HCT116 (cell line): ENCODE measurements around the gene SLC23A1. TPM values are rescaled to one million over a fixed set of nuclear protein-coding genes. Genes with fewer than 3 reads are reported as not detected.

Source experiments
- ATAC-seq: fragments of 200-7000 bp; cut with Tn5 transposase; 2 replicates; pipeline ENCODE4 v1.9.1; 2020; ENCODE audit warnings: mild to moderate bottlenecking, moderate library complexity
- BruUV-seq: library from RNA; stranded (reverse); fragments of 400-500 nt; replicated peaks from 2 replicates; lab custom pipeline; 2021; lab: Mats Ljungman, UMichigan
- CTCF ChIA-PET: fragments of 300-600 bp; sonication (Branson Sonifier 250); formaldehyde crosslinking; loops from one replicate; lab custom pipeline; 2021; ENCODE audit warnings: antibody characterized with exemption; lab: Charles Lee
- POLR2A ChIA-PET: fragments of 300-600, 350-600 bp; sonication (Branson Sonifier 250); formaldehyde crosslinking; loops from one replicate; lab custom pipeline; 2021; ENCODE audit warnings: antibody characterized with exemption; lab: Charles Lee
- RAD21 ChIA-PET, 2 experiments: fragments of 300-600 bp; sonication (Branson Sonifier 250); formaldehyde crosslinking; loops; one replicate each; lab custom pipeline; 2023; ENCODE audit warnings: low total read pairs in 2 of 2; ENCODE audit not compliant: uncharacterized antibody in 2 of 2, unreplicated experiment in 2 of 2, low non-redundant PET in 1 of 2; lab: Charles Lee
- DNase-seq: peaks from one replicate; pipeline ENCODE4 v3.0.0-alpha.2; 2010; ENCODE audit warnings: low read depth, low spot score
- H2AFZ ChIP-seq: fragments of 200-600 bp; shearing (Covaris generic), sonication (generic); 2 replicates; pipeline ENCODE4 v1.6.1; 2017; ENCODE audit warnings: low read depth, mixed run types, mixed read lengths, antibody characterized with exemption, low read length; ENCODE audit not compliant: poor library complexity, severe bottlenecking
- H3K27ac ChIP-seq: 2 replicates; pipeline ENCODE4 v1.5.1; 2012; ENCODE audit warnings: low read depth, low read length
- H3K27me3 ChIP-seq: fragments of 200-600 bp; sonication (generic); 2 replicates; pipeline ENCODE4 v1.6.1; 2016; ENCODE audit warnings: mixed run types, low read length, mixed read lengths; ENCODE audit not compliant: insufficient read depth
- H3K36me3 ChIP-seq, 2 experiments: fragments of 200-500 bp in 1 of 2; fragments of 200-600 bp in 1 of 2; sonication (Bioruptor generic) in 1 of 2; sonication (generic) in 1 of 2; 2 replicates each; pipeline versions ENCODE4 v1.5.1 to v1.6.1; 2014 to 2016; ENCODE audit warnings: low read length in 2 of 2, inconsistent platforms in 1 of 2, mixed read lengths in 1 of 2, mixed run types in 1 of 2; ENCODE audit not compliant: insufficient read depth in 2 of 2, control insufficient read depth in 1 of 2
- H3K4me1 ChIP-seq, 2 experiments: fragments of 200-600 bp in 1 of 2; sonication (generic) in 1 of 2; 2 replicates each; pipeline versions ENCODE4 v1.5.1 to v1.6.1; 2012 to 2017; ENCODE audit warnings: low read length in 2 of 2, inconsistent platforms in 1 of 2, mild to moderate bottlenecking in 1 of 2, mixed read lengths in 1 of 2, mixed run types in 1 of 2, moderate library complexity in 1 of 2; ENCODE audit not compliant: insufficient read depth in 2 of 2, control insufficient read depth in 1 of 2
- H3K4me2 ChIP-seq: fragments of 200-600 bp; sonication (generic); 2 replicates; pipeline ENCODE4 v1.6.1; 2017; ENCODE audit warnings: mixed run types, low read length, mixed read lengths
- H3K4me3 ChIP-seq, 2 experiments: fragments of 200-600 bp in 1 of 2; sonication (generic) in 1 of 2; replicated peaks in 1 of 2; 2 replicates each; pipeline ENCODE4 v1.5.1; 2011 to 2016; ENCODE audit warnings: low read length in 2 of 2, control low read depth in 1 of 2, low read depth in 1 of 2, mild to moderate bottlenecking in 1 of 2, mixed read lengths in 1 of 2, mixed run types in 1 of 2
- H3K79me2 ChIP-seq: fragments of 200-600 bp; sonication (generic); 2 replicates; pipeline ENCODE4 v1.6.1; 2017; ENCODE audit warnings: mild to moderate bottlenecking, mixed run types, low read length, moderate library complexity, mixed read lengths; ENCODE audit not compliant: insufficient read depth
- H3K9ac ChIP-seq: fragments of 200-600 bp; sonication (generic); 2 replicates; pipeline ENCODE4 v1.6.1; 2016; ENCODE audit warnings: low read length, mixed read lengths
- H3K9me2 ChIP-seq: fragments of 200-600 bp; sonication (generic), shearing (Covaris generic); 2 replicates; pipeline ENCODE4 v1.6.1; 2017; ENCODE audit warnings: mixed run types, mild to moderate bottlenecking, moderate library complexity; ENCODE audit not compliant: insufficient read depth
- H3K9me3 ChIP-seq, 2 experiments: fragments of 200-500 bp in 1 of 2; fragments of 200-600 bp in 1 of 2; sonication (Bioruptor generic) in 1 of 2; sonication (generic) in 1 of 2; 2 replicates each; pipeline ENCODE4 v1.6.1; 2014 to 2017; ENCODE audit warnings: low read length in 2 of 2, mixed read lengths in 2 of 2, inconsistent platforms in 1 of 2, low read depth in 1 of 2, mild to moderate bottlenecking in 1 of 2, mixed run types in 1 of 2, moderate library complexity in 1 of 2; ENCODE audit not compliant: control insufficient read depth in 1 of 2, insufficient read depth in 1 of 2
- H4K20me1 ChIP-seq: fragments of 200-600 bp; sonication (generic), shearing (Covaris generic); 2 replicates; pipeline ENCODE4 v1.6.1; 2017; ENCODE audit warnings: mixed run types, mild to moderate bottlenecking, moderate library complexity; ENCODE audit not compliant: insufficient read depth
- CBX3 ChIP-seq: IDR thresholded peaks from 2 replicates; pipeline ENCODE4 v1.6.1; 2012; ENCODE audit warnings: low read depth
- CTCF ChIP-seq, 3 experiments: fragments of 200-600 bp in 1 of 3; sonication (generic) in 1 of 3; IDR thresholded peaks in 2 of 3; conservative IDR thresholded peaks in 1 of 3; 2 replicates each; pipeline ENCODE4 v1.5.1; 2012 to 2017; ENCODE audit warnings: low read depth in 2 of 3, low read length in 2 of 3, antibody characterized with exemption in 1 of 3, borderline replicate concordance in 1 of 3, control low read depth in 1 of 3, mild to moderate bottlenecking in 1 of 3, mixed read lengths in 1 of 3, mixed run types in 1 of 3, moderate library complexity in 1 of 3; ENCODE audit not compliant: insufficient read depth in 1 of 3
- EZH2 ChIP-seq: fragments of 200-600 bp; sonication (generic); IDR thresholded peaks from 2 replicates; pipeline ENCODE4 v1.6.1; 2017; ENCODE audit warnings: antibody characterized with exemption, mixed run types
- MAX ChIP-seq: IDR thresholded peaks from 2 replicates; pipeline ENCODE4 v1.6.1; 2012
- POLR2AphosphoS5 ChIP-seq: IDR thresholded peaks from 2 replicates; pipeline ENCODE4 v1.6.1; 2011; ENCODE audit warnings: mild to moderate bottlenecking, low read depth, low read length, moderate library complexity
- REST ChIP-seq: IDR thresholded peaks from 2 replicates; pipeline ENCODE4 v1.6.1; 2012; ENCODE audit warnings: low read depth
- SP1 ChIP-seq: IDR thresholded peaks from 2 replicates; pipeline ENCODE4 v1.6.1; 2012; ENCODE audit warnings: low read depth
- TCF7L2 ChIP-seq: IDR thresholded peaks from 2 replicates; pipeline ENCODE4 v1.7.0; 2011; ENCODE audit warnings: borderline replicate concordance, inconsistent platforms; ENCODE audit not compliant: insufficient read depth, insufficient read length; ENCODE audit errors: extremely low read depth
- ZBTB33 ChIP-seq: IDR thresholded peaks from 2 replicates; pipeline ENCODE4 v1.6.1; 2011; ENCODE audit warnings: mild to moderate bottlenecking, low read length, moderate library complexity; ENCODE audit not compliant: insufficient replicate concordance; ENCODE audit errors: extremely low read depth
- ZFX ChIP-seq: fragments of 450-650 bp; IDR thresholded peaks from 2 replicates; pipeline ENCODE4 v1.6.1; 2017
- ZNF274 ChIP-seq: fragments of 200-500 bp; sonication (Bioruptor generic); IDR thresholded peaks from 2 replicates; pipeline ENCODE4 v1.6.1; 2014; ENCODE audit warnings: mild to moderate bottlenecking, low read depth, low read length, inconsistent platforms
- intact Hi-C: fragments of 100-400 bp; cut with micrococcal nuclease; formaldehyde crosslinking; loops from 2 replicates; pipeline ENCODE4 v1.10.0; 2022
- total RNA-seq: library from RNA; stranded (reverse); gene quantifications from one replicate; pipeline ENCODE4 v1.2.1, GENCODE V29; 2021; ENCODE audit not compliant: unreplicated experiment

Gene SLC23A1
- total RNA-seq, 1 experiment from 2014 or later = not detected

GRCh38 chr5:139407517-139407916, 24.4 kb upstream of the SLC23A1 start (continued):
- TF ChIP-seq REST = no peak
- no peak for TF ChIP-seq CBX3
- no peak for TF ChIP-seq SP1
- no peak for TF ChIP-seq MAX
- no peak for TF ChIP-seq ZFX
- no peak for TF ChIP-seq POLR2AphosphoS5

- ChIA-PET RAD21 (interaction anchor here in 1 of 2 experiments (0.6 kb wide), 1 partner anchor 445 kb away, joined by 4 read pairs; no protein-coding TSS in a partner anchor), POLR2A (no interaction called here), CTCF (no interaction called here)
- intact Hi-C loops = no loop called here
- H4K20me1 ChIP-seq = no peaks in the 10 kb centered on the region
- no peak overlapping the region for H3K4me3 ChIP-seq
- no peaks in the 10 kb centered on the region for H3K9me2 ChIP-seq
- no peak overlapping the region for H3K4me2 ChIP-seq
- no TSS peak for BruUV-seq
- peaks cover 11 to 19% of the 10 kb centered on the region in 2 experiments for H3K4me1 ChIP-seq
- ATAC-seq (no peak), DNase-seq (no peak)
- TF ChIP-seq EZH2 (no peak), POLR2AphosphoS5 (no peak), TCF7L2 (no peak), CTCF (IDR thresholded peaks at IDR 0.05 in 2 of 3, conservative IDR thresholded peaks at IDR 0.05 in 1 of 3; ENCODE audit: borderline replicate concordance in 1 of 3, insufficient read depth in 1 of 3, low read depth in 2 of 3, low read length in 2 of 3) (no peak), ZBTB33 (no peak), ZNF274 (no peak)
- no peak overlapping the region for H3K27ac ChIP-seq
- H3K36me3 ChIP-seq = no peaks in the 10 kb centered on the region
- no peaks in the 10 kb centered on the region for H3K9me3 ChIP-seq
- H2AFZ ChIP-seq = no peak overlapping the region
- no peaks in the 10 kb centered on the region for H3K79me2 ChIP-seq
- H3K9ac ChIP-seq = no peak overlapping the region
- H3K27me3 ChIP-seq = no peaks in the 10 kb centered on the region
These were observed 23.9 kb upstream of the SLC23A1 start for GRCh38 chr5:139406963-139407362.
